T47D (cell line): ENCODE results near the gene ZNF853.
"Not testable (repeated sequence)": the region's sequence is repeated elsewhere in the genome, so short reads cannot be mapped to it uniquely, and the experiment has no call there.

Experiments
- DNase-seq, 2 experiments: peaks; one replicate each; pipeline versions ENCODE4 v3.0.0 to v3.0.0-alpha.2; 2011 to 2012; ENCODE audit warnings: low read depth in 1 of 2, low spot score in 1 of 2
- JUND ChIP-seq: IDR thresholded peaks from 2 replicates; pipeline ENCODE4 v1.6.1; 2012; ENCODE audit warnings: low read depth
- in situ Hi-C: cut with HindIII; loops from 2 replicates; pipeline ENCODE4 v1.10.0; 2016; ENCODE audit warnings: low sequenced_read_pairs, low pct_unique_long_range_greater_than_20kb

The ZNF853 gene

DNA sequence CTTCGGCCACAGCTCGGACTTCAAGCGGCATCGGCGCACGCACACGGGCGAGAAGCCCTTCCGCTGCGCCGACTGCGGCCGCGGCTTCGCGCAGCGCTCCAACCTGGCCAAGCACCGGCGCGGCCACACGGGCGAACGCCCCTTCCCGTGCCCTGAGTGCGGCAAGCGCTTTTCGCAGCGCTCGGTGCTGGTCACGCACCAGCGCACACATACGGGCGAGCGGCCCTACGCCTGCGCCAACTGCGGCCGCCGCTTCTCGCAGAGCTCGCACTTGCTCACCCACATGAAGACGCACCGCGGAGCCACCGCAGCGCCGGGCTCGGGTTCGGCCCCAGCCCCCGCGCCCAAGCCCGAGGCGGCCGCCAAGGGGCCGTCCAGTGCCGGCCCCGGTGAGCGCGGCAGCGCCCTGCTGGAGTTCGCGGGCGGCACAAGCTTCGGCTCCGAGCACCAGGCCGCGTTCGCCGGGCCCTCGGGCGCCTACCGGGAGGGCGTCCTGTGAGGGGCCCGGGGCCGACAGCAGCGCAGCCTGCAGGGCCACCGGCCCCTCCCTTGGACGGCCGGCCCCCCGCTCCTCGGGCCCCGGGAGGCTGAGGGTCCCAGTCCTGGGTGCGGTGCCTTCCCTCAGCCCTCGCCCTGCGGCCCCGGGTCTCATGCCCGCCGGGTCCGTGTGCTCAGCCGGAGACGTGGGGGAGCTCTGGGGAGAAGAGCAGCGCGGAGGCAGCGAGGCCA is 38.9 kb downstream of the ZNF853 start:
- in situ Hi-C loops = no loop called here
- no peak for TF ChIP-seq JUND

DNA sequence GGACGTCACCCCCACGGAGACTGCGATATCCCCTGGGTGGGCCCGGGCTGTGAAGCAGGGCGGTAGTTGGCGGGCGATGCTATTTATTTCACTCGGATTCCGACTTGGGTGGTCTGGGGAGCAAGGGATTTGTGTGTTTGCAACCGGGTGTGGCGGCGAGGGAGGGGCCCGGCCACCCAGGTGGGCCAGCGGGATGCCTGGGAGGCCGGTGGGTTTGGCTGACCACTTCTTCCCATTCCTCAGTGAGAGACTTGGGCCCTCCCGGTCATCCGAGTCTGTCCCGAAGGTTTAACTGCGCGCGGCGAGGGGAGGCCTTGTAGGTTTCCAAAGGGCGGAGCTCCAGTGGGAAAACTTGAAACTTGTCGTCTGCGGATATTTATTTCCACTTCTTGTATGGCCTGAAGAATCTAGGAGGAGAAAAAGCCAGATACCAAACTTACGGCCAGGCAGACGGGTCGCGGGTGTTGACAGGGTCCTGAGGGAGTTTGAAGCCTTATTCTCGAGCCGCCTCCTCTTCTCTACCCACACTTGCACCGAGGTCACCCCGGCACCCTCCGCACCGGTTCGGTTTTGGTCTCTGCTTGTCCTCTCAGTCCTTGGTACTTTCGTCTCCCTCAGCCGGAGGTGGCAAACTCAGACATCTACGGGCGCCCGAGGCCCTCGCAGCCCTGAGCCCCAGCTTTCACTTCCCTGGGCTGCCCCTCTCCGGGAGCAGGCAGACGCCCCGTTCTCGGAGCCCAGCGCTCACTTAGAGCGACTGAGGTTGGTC is 39.6 kb downstream of the ZNF853 start:
- no peak for DNase-seq
- in situ Hi-C loops = no loop called here
- TF ChIP-seq JUND = no peak

More for the DNA sequence above, 38.9 kb downstream of the ZNF853 start:
- DNase-seq = no peak

DNA sequence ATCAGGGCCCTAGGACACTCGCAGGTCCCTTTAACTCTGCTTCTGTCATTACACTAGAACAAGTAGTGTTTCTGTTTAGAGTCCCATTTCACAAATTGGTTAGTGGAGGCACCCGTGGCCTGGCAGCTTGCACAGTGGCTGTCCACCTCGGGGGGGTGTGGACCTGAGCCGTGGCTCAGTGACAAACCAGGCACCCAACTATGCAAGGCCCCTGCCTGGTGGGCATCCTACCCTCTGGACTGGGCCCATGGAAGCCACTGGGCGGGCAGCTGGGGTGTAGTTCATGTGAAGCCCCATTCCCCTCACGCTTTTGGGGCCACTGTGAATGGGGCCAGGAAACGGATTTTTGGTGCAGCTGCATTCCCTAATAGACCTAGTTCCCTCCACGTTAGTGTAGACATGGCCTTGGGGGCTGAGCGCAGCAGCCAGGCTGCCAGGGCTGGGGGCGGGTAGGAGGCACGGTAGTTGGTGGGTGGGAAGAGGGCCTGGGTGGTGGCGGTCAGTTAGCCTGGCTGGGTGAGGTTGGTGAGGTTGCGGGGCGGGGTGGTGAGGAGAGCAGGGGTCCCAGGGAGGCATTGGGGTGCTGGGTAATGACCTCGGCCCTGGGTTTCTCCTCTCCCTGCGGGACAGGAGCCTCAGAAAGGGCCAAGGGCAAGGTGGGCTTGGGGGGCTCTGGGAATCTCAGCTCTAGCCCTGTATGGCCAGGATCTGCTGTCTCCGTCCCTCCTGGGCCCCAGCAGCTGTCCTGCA is 40.4 kb downstream of the ZNF853 start:
- in situ Hi-C loops = no loop called here
- no peak for DNase-seq
- TF ChIP-seq JUND = no peak

DNA sequence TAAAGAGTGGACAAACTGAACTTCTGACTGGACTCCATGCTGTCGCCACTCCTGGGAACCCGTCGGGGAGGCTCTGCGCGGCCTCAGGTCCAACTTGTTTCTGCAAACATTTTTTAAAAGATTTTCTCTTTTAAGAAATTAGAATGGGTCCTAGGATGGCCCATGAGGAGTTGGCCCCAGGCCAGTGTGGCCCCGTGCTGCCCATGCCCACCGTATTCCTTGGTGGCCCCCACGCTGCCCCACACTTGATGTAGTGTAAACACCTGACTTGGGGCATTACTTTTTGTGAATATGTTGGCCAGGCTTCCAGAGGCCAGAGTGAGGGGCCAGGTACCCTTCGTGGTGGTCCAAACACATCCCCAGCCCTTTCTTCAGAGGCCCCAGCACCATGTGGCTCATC is 41.0 kb downstream of the ZNF853 start:
- no peak for TF ChIP-seq JUND
- no peak for DNase-seq

DNA sequence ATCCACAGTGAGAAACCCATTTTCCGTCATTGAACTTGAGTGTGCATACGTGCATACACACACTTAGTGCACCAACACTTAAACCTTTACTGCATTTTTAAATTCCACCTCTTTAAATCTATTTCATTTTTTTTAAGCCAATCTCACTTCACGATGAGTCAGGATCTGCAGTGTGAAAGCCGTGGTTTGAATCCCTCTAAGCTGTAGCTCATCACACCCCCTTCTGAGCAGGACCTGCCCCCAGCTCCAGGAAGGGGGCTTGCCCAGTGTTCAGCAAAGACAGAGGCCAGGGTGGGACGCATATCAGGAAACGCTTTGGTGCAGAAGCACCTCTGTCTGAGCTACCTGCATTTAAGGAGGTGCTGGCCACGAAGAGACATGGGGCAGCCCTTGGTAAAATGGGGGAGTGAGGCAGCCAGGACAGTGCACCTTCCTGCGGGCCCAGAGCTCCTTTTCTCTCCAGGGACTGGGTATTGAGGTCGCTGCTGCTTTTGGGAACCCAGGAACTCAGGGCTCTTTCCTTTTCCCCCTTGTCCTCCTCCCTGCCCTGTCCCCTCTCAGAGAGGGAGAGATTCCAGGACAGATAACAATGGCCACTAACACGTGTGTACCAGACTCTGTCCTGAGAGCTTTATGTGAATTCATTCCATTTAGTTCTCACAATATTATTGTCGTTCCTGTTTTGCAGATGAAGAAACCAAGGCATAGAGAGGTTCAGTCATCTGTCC is 43.4 kb downstream of the ZNF853 start:
- in situ Hi-C loops = no loop called here
- TF ChIP-seq JUND = no peak
- no peak for DNase-seq

More for the DNA sequence above, 41.0 kb downstream of the ZNF853 start:
- in situ Hi-C loops = no loop called here

DNA sequence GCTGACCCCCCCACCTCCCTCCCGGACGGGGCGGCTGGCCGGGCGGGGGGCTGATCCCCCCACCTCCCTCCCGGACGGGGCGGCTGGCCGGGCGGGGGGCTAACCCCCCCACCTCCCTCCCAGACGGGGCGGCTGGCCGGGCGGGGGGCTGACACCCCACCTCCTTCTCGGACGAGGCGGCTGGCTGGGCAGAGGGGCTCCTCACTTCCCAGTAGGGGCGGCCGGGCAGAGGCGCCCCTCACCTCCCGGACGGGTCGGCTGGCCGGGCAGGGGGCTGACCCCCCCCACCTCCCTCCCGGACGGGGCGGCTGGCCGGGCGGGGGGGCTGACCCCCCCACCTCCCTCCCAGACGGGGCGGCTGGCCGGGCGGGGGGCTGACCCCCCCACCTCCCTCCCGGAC is 55.4 kb downstream of the ZNF853 start:
- DNase-seq, in situ Hi-C loops: not testable (repeated sequence)
